Measurements from ENCODE around the gene ZNF491. TPM values are rescaled to one million over a fixed set of nuclear protein-coding genes. Genes with fewer than 3 reads are reported as not detected.
"Not testable (repeated sequence)": the region's sequence is repeated elsewhere in the genome, so short reads cannot be mapped to it uniquely, and the experiment has no call there.

The ZNF491 gene
- polyA plus RNA-seq, 1 experiment = 0.67 TPM

- ChIA-PET CTCF (interaction anchor here (1.2 to 1.7 kb wide), 2 partner anchors 8 to 51 kb away, joined by 4 to 5 read pairs; partner anchors contain the start of gene ZNF491), POLR2A (no interaction called here)
- H3K36me3 ChIP-seq (ENCODE audit: control insufficient read depth, insufficient read depth, low read length) = 0 out of 2 replicates have a peak, but pooled peaks cover 2% of the 10 kb centered on the region
- peak; percentile 33 for DNase-seq (ENCODE audit: low read depth)
- TF ChIP-seq, protein P1, sequence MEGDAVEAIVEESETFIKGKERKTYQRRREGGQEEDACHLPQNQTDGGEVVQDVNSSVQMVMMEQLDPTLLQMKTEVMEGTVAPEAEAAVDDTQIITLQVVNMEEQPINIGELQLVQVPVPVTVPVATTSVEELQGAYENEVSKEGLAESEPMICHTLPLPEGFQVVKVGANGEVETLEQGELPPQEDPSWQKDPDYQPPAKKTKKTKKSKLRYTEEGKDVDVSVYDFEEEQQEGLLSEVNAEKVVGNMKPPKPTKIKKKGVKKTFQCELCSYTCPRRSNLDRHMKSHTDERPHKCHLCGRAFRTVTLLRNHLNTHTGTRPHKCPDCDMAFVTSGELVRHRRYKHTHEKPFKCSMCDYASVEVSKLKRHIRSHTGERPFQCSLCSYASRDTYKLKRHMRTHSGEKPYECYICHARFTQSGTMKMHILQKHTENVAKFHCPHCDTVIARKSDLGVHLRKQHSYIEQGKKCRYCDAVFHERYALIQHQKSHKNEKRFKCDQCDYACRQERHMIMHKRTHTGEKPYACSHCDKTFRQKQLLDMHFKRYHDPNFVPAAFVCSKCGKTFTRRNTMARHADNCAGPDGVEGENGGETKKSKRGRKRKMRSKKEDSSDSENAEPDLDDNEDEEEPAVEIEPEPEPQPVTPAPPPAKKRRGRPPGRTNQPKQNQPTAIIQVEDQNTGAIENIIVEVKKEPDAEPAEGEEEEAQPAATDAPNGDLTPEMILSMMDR (IDR thresholded peaks at IDR 0.05; ENCODE audit: insufficient read depth, low read depth, low read length) = no peak
- H3K27me3 ChIP-seq (ENCODE audit: control insufficient read depth, insufficient read depth, low read length) = no peaks in the 10 kb centered on the region
- H3K4me3 ChIP-seq (ENCODE audit: low read depth, low read length) = peak within 1 kb of the TSS; percentile 56
These were observed 50.5 kb downstream of the ZNF491 start, which contains the start of gene ZNF439 for GRCh38 chr19:11848594-11849469. ZNF439 (plus strand) TSS chr19:11848726; CDS start chr19:11848868, 142 bp downstream.

- H3K4me3 ChIP-seq (ENCODE audit: low read depth, low read length); POLR2A ChIA-PET; H3K36me3 ChIP-seq (ENCODE audit: control insufficient read depth, insufficient read depth, low read length); H3K27me3 ChIP-seq (ENCODE audit: control insufficient read depth, insufficient read depth, low read length); CTCF ChIA-PET; DNase-seq (ENCODE audit: low read depth): not testable (repeated sequence)
These were observed 52.0 kb downstream of the ZNF491 start for GRCh38 chr19:11850289-11850688.

- no peak for DNase-seq (ENCODE audit: low read depth)
- Histone ChIP-seq H3K27me3 (ENCODE audit: control insufficient read depth, insufficient read depth, low read length) (no peaks in the 10 kb centered on the region), H3K36me3 (ENCODE audit: control insufficient read depth, insufficient read depth, low read length) (peaks cover 11% of the 10 kb centered on the region; the same call in 1 of the 2 replicates), H3K4me3 (ENCODE audit: low read depth, low read length) (no peak overlapping the region)
- ChIA-PET CTCF (no interaction called here), POLR2A (no interaction called here)
- TF ChIP-seq, protein P1 (IDR thresholded peaks at IDR 0.05; ENCODE audit: insufficient read depth, low read depth, low read length) = no peak
These were observed 55.0 kb downstream of the ZNF491 start for GRCh38 chr19:11853358-11853757.

DNA sequence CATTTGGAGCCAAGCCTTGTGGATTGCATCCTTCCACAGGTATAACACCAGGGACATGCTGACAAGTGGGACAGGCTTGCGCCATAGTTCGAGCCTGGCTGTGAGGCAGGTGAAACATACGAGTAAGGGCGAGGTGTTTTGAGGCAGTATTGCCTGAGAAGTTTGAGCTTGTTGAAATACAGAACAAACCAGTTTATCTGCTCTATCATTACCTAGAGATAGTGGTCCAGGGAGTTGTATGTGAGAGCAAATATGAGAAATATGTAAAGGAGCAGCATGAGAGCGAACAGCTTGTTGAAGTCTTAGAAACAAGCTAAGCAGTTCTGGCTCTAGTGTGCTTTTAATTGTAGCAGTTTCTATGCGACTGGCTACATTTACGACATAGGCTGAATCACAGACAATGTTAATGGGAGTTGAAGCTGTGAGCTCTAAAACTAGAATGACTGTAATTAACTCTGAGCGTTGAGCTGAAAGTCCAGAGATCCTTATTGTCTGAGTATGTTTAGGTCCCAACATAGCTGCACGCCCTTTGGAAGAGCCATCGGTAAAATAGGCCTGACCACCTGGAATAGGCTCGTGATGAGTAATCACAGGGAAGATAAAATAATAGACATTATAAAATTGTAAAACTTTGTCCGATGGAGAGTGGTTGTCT, 58.4 kb downstream of the ZNF491 start:
- POLR2A ChIA-PET = no interaction called here
- H3K27me3 ChIP-seq (ENCODE audit: control insufficient read depth, insufficient read depth, low read length) = no peaks in the 10 kb centered on the region
- no peak for DNase-seq (ENCODE audit: low read depth)
- H3K36me3 ChIP-seq (ENCODE audit: control insufficient read depth, insufficient read depth, low read length) = peaks cover 11% of the 10 kb centered on the region; the same call in 1 of the 2 replicates
- H3K4me3 ChIP-seq (ENCODE audit: low read depth, low read length) = no peak overlapping the region
- CTCF ChIA-PET = interaction anchor here (0.6 to 0.9 kb wide), 4 partner anchors 9 to 437 kb away, joined by 3 to 4 read pairs (median 3); partner anchors contain the start of gene ZNF439
- TF ChIP-seq, protein P1 (IDR thresholded peaks at IDR 0.05; ENCODE audit: insufficient read depth, low read depth, low read length) = no peak

Other genes starting within 250 kb of the ZNF491 start
- 70.7 and 83.9 TPM in 2 replicates for gene ELOF1, start 239.3 kb upstream of the ZNF491 start, polyA plus RNA-seq (2011; rRNA removed)
- gene ACP5, start 220.9 kb upstream of the ZNF491 start, polyA plus RNA-seq (2011; rRNA removed) = 2.0 and 2.6 TPM in 2 replicates
- 5.8 and 9.5 TPM in 2 replicates for gene ZNF627, start 201.0 kb upstream of the ZNF491 start, polyA plus RNA-seq (2011; rRNA removed)
- 1.9 and 2.9 TPM in 2 replicates for gene ZNF823, start 59.6 kb upstream of the ZNF491 start, polyA plus RNA-seq (2011; rRNA removed)
- gene ZNF441, start 31.5 kb upstream of the ZNF491 start, polyA plus RNA-seq (2011; rRNA removed) = 3.4 and 5.4 TPM in 2 replicates
- 2.0 and 3.8 TPM in 2 replicates for gene ZNF440, start 15.8 kb downstream of the ZNF491 start, polyA plus RNA-seq (2011; rRNA removed)
- gene ZNF439, start 50.2 kb downstream of the ZNF491 start, polyA plus RNA-seq (2011; rRNA removed) = 3.0 and 5.1 TPM in 2 replicates
- 3.4 and 3.9 TPM in 2 replicates for gene ZNF69, start 89.3 kb downstream of the ZNF491 start, polyA plus RNA-seq (2011; rRNA removed)
- gene ZNF700, start 126.6 kb downstream of the ZNF491 start, polyA plus RNA-seq (2011; rRNA removed) = 2.5 and 4.8 TPM in 2 replicates
- gene ZNF763, start 166.5 kb downstream of the ZNF491 start, polyA plus RNA-seq (2011; rRNA removed) = 1.6 and 2.2 TPM in 2 replicates
- 1.8 and 2.3 TPM in 2 replicates for gene ZNF433, start 237.2 kb downstream of the ZNF491 start, polyA plus RNA-seq (2011; rRNA removed)